PC-9 (cell line): ENCODE measurements around the gene SLC17A3. TPM values are rescaled to one million over a fixed set of nuclear protein-coding genes. Genes with fewer than 3 reads are reported as not detected.

Experiments
- BruUV-seq: library from RNA; stranded (reverse); fragments of 400-500 nt; replicated peaks from 2 replicates; lab custom pipeline; 2021; lab: Mats Ljungman, UMichigan
- CTCF ChIA-PET: fragments of 300-600 bp; sonication (Branson Sonifier 250); formaldehyde crosslinking; loops from one replicate; lab custom pipeline; 2022; ENCODE audit warnings: antibody characterized with exemption; lab: Charles Lee
- POLR2A ChIA-PET: fragments of 300-600 bp; sonication (Branson Sonifier 250); formaldehyde crosslinking; loops from one replicate; lab custom pipeline; 2022; ENCODE audit warnings: antibody characterized with exemption; ENCODE audit not compliant: unreplicated experiment; lab: Charles Lee
- DNase-seq, 2 experiments: peaks; one replicate each; pipeline versions ENCODE4 v3.0.0 to v3.0.0-alpha.2; 2015 to 2022; ENCODE audit warnings: mixed read lengths in 1 of 2
- H2AFZ ChIP-seq: fragments of 200-600 bp; sonication (generic); 2 replicates; pipeline ENCODE4 v1.8.1; 2017; ENCODE audit warnings: antibody characterized with exemption
- H3F3A ChIP-seq: fragments of 200-600 bp; sonication (generic); 2 replicates; pipeline ENCODE4 v1.8.1; 2017; ENCODE audit warnings: antibody characterized with exemption, mild to moderate bottlenecking, low read depth; ENCODE audit not compliant: insufficient read depth
- H3K27ac ChIP-seq: fragments of 200-600 bp; sonication (generic); 2 replicates; pipeline ENCODE4 v1.6.1; 2016; ENCODE audit warnings: mixed run types
- H3K27me3 ChIP-seq: fragments of 200-600 bp; sonication (generic); 2 replicates; pipeline ENCODE4 v1.6.1; 2016; ENCODE audit warnings: low read depth, mixed run types; ENCODE audit not compliant: insufficient read depth
- H3K36me3 ChIP-seq: fragments of 200-600 bp; sonication (generic); 2 replicates; pipeline ENCODE4 v1.6.1; 2016; ENCODE audit warnings: low read depth, mixed run types
- H3K4me1 ChIP-seq: fragments of 200-600 bp; sonication (generic); replicated peaks from 2 replicates; pipeline ENCODE4 v1.6.1; 2016; ENCODE audit warnings: mixed run types; ENCODE audit not compliant: insufficient read depth
- H3K4me2 ChIP-seq: fragments of 200-600 bp; sonication (generic); 2 replicates; pipeline ENCODE4 v1.6.1; 2017; ENCODE audit warnings: mixed run types
- H3K4me3 ChIP-seq: fragments of 200-600 bp; sonication (generic); 2 replicates; pipeline ENCODE4 v1.6.1; 2016; ENCODE audit warnings: mixed run types
- H3K79me2 ChIP-seq: fragments of 200-600 bp; sonication (generic); 2 replicates; pipeline ENCODE4 v1.6.1; 2017; ENCODE audit warnings: low read depth, mixed run types
- H3K9me2 ChIP-seq: fragments of 200-600 bp; sonication (generic); 2 replicates; pipeline ENCODE4 v1.8.1; 2017; ENCODE audit warnings: mild to moderate bottlenecking; ENCODE audit not compliant: insufficient read depth
- H3K9me3 ChIP-seq: fragments of 200-600 bp; sonication (generic); 2 replicates; pipeline ENCODE4 v1.8.1; 2016; ENCODE audit warnings: low read depth; ENCODE audit not compliant: insufficient read depth
- H4K20me1 ChIP-seq: fragments of 200-600 bp; sonication (generic); 2 replicates; pipeline ENCODE4 v1.8.1; 2017; ENCODE audit not compliant: insufficient read depth
- CTCF ChIP-seq: fragments of 200-600 bp; sonication (generic); conservative IDR thresholded peaks from 2 replicates; pipeline ENCODE4 v1.6.1; 2017; ENCODE audit warnings: mixed run types, antibody characterized with exemption, mild to moderate bottlenecking, moderate library complexity
- EZH2 ChIP-seq: fragments of 200-600 bp; sonication (generic); IDR thresholded peaks from 2 replicates; pipeline ENCODE4 v1.8.0; 2017; ENCODE audit warnings: antibody characterized with exemption, low read depth
- intact Hi-C: fragments of 100-400 bp; cut with micrococcal nuclease; formaldehyde crosslinking; loops from one replicate; pipeline ENCODE4 v1.10.0; 2022; ENCODE audit not compliant: unreplicated experiment
- total RNA-seq: library from RNA; stranded (reverse); gene quantifications from 2 replicates; pipeline ENCODE4 v1.2.3, GENCODE V29; 2021

The SLC17A3 gene
- total RNA-seq, 1 experiment from 2014 or later, result not detected

- DNase-seq, result no peak
- no peaks in the 10 kb centered on the region for H4K20me1 ChIP-seq
- no peak overlapping the region for H3K27ac ChIP-seq
- no peaks in the 10 kb centered on the region for H3K27me3 ChIP-seq
- ChIA-PET CTCF (no interaction called here), POLR2A (interaction anchor here (0.6 kb wide), 1 partner anchor 98 kb away, joined by 5 read pairs; no protein-coding TSS in a partner anchor)
- no peaks in the 10 kb centered on the region for H3K9me2 ChIP-seq
- no peaks in the 10 kb centered on the region for H3K4me1 ChIP-seq
- no peak overlapping the region for H2AFZ ChIP-seq
- BruUV-seq, result no TSS peak
- no peak for TF ChIP-seq EZH2
- no peak for TF ChIP-seq CTCF
- no peaks in the 10 kb centered on the region for H3K36me3 ChIP-seq
- no peaks in the 10 kb centered on the region for H3K79me2 ChIP-seq
- H3K4me3 ChIP-seq, result no peak overlapping the region
- H3K9me3 ChIP-seq, result no peaks in the 10 kb centered on the region
- intact Hi-C loops, result no loop called here
- H3K4me2 ChIP-seq, result no peak overlapping the region
- no peaks in the 10 kb centered on the region for H3F3A ChIP-seq
These were observed 949 bp upstream of the SLC17A3 start for GRCh38 chr6:25874822-25875562.

GRCh38 chr6:25872814-25873213 is 1.2 kb downstream of the SLC17A3 start:
- no peaks in the 10 kb centered on the region for H3K27me3 ChIP-seq
- ChIA-PET POLR2A (no interaction called here), CTCF (no interaction called here)
- no peaks in the 10 kb centered on the region for H3K4me1 ChIP-seq
- BruUV-seq, result no TSS peak
- H3K9me2 ChIP-seq, result no peaks in the 10 kb centered on the region
- TF ChIP-seq CTCF (no peak), EZH2 (no peak)
- H3K9me3 ChIP-seq, result no peaks in the 10 kb centered on the region
- H3K79me2 ChIP-seq, result no peaks in the 10 kb centered on the region
- H4K20me1 ChIP-seq, result no peaks in the 10 kb centered on the region
- DNase-seq, result no peak
- no peak overlapping the region for H3K4me3 ChIP-seq
- H3K27ac ChIP-seq, result no peak overlapping the region
- no peak overlapping the region for H3K4me2 ChIP-seq
- H2AFZ ChIP-seq, result no peak overlapping the region
- H3K36me3 ChIP-seq, result no peaks in the 10 kb centered on the region
- no peaks in the 10 kb centered on the region for H3F3A ChIP-seq
- intact Hi-C loops, result no loop called here

- CTCF ChIA-PET, result no interaction called here
- no peaks in the 10 kb centered on the region for H4K20me1 ChIP-seq
- no TSS peak for BruUV-seq
These were observed 4.2 kb downstream of the SLC17A3 start for GRCh38 chr6:25869840-25870239.

More at GRCh38 chr6:25869840-25870239, 4.2 kb downstream of the SLC17A3 start:
- POLR2A ChIA-PET, result no interaction called here
- Histone ChIP-seq H3K4me2 (no peak overlapping the region), H2AFZ (no peak overlapping the region), H3K9me3 (no peaks in the 10 kb centered on the region), H3K27ac (no peak overlapping the region), H3K27me3 (no peaks in the 10 kb centered on the region), H3F3A (no peaks in the 10 kb centered on the region), H3K9me2 (no peaks in the 10 kb centered on the region), H3K4me1 (no peaks in the 10 kb centered on the region), H3K36me3 (no peaks in the 10 kb centered on the region), H3K79me2 (no peaks in the 10 kb centered on the region), H3K4me3 (no peak overlapping the region)
- intact Hi-C loops, result no loop called here
- TF ChIP-seq CTCF, result no peak
- no peak for TF ChIP-seq EZH2
- no peak for DNase-seq
